Tibial artery (tissue), 4 donors: ENCODE measurements around the gene BAZ1B.

Experiments used
- DNase-seq, 2 donors: peaks; one replicate each; pipeline ENCODE4 v3.0.0-alpha.2; 2019
- H3K27ac ChIP-seq, 2 donors: fragments of 200-600 bp; sonication (generic) in 1 of 2; 1 replicate in 1 of 2; 2 replicates in 1 of 2; pipeline ENCODE4 v1.5.1; 2018 to 2019; ENCODE audit warnings: mild to moderate bottlenecking in 1 of 2
- H3K27me3 ChIP-seq, 2 donors: fragments of 200-600 bp; sonication (generic) in 1 of 2; one replicate each; pipeline versions ENCODE4 v1.5.1 to v1.6.0; 2016 to 2019
- H3K36me3 ChIP-seq, 3 donors: fragments of 200-600 bp; sonication (generic) in 2 of 3; one replicate each; pipeline ENCODE4 v1.5.1; 2016 to 2019; ENCODE audit warnings: mild to moderate bottlenecking in 2 of 3
- H3K4me1 ChIP-seq, 4 donors: fragments of 200-600 bp; sonication (generic) in 2 of 4; 1 replicate in 3 of 4; 2 replicates in 1 of 4; pipeline ENCODE4 v1.5.1; 2016 to 2019
- H3K4me3 ChIP-seq, 2 donors: fragments of 200-600 bp; sonication (generic) in 1 of 2; 1 replicate in 1 of 2; 2 replicates in 1 of 2; pipeline ENCODE4 v1.5.1; 2018 to 2019; ENCODE audit warnings: mild to moderate bottlenecking in 2 of 2
- H3K9me3 ChIP-seq, 3 donors: fragments of 200-600 bp; sonication (generic) in 1 of 3; one replicate each; pipeline ENCODE4 v1.5.1; 2016 to 2019
- intact Hi-C: fragments of 100-400 bp; cut with DNase I; formaldehyde crosslinking; loops from one replicate; pipeline ENCODE4 v1.15.0; 2023; ENCODE audit warnings: low total_unique reads
- TF ChIP-seq, protein P1 (sequence below), 2 experiments: fragments of 200-600 bp in 1 of 2; fragments of 450-650 bp in 1 of 2; IDR thresholded peaks; one replicate each; pipeline ENCODE4 v1.5.1; 2017 to 2019; ENCODE audit warnings: antibody characterized with exemption in 2 of 2, mild to moderate bottlenecking in 1 of 2, moderate library complexity in 1 of 2

Gene BAZ1B

DNA sequence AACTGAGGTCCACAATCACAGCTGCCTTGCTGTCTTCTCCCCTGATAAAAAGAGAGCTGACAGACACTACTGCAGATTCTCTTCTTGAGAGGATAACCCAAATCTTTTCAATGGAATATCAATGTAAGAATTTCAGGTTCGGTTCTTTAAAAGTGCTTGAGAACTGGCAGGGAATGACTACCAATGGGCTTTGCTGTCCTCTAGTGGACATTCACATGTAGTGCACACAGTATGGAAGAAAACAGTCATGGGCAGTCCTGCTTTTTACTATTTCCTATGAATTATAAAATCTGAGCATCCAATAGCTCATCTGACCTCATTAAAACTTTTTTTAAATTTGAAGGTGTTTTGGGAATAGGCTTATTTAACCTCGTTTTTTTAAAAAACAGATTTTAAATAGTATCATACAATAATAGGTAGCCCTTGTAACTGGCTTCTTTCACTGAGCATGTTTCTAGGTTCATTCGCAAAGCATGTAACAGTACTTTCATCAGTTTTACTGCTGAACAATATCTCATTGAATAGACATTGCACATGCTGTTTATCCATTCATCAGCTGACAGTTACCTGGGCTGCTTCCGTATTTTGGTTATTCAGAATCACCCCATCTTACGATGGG lies 70.2 kb downstream of the BAZ1B start:
- DNase-seq: no peak
- Histone ChIP-seq H3K4me3 (no peak overlapping the region), H3K36me3 (peaks cover 66 to 90% (median 69%) of the 10 kb centered on the region in 3 donors), H3K27ac (no peak overlapping the region), H3K9me3 (no peaks in the 10 kb centered on the region), H3K4me1 (no peaks in the 10 kb centered on the region), H3K27me3 (no peaks in the 10 kb centered on the region)
- TF ChIP-seq, protein P1, sequence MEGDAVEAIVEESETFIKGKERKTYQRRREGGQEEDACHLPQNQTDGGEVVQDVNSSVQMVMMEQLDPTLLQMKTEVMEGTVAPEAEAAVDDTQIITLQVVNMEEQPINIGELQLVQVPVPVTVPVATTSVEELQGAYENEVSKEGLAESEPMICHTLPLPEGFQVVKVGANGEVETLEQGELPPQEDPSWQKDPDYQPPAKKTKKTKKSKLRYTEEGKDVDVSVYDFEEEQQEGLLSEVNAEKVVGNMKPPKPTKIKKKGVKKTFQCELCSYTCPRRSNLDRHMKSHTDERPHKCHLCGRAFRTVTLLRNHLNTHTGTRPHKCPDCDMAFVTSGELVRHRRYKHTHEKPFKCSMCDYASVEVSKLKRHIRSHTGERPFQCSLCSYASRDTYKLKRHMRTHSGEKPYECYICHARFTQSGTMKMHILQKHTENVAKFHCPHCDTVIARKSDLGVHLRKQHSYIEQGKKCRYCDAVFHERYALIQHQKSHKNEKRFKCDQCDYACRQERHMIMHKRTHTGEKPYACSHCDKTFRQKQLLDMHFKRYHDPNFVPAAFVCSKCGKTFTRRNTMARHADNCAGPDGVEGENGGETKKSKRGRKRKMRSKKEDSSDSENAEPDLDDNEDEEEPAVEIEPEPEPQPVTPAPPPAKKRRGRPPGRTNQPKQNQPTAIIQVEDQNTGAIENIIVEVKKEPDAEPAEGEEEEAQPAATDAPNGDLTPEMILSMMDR (IDR thresholded peaks at IDR 0.05): peak; percentile 95 to 99
- intact Hi-C loops: no loop called here

DNA sequence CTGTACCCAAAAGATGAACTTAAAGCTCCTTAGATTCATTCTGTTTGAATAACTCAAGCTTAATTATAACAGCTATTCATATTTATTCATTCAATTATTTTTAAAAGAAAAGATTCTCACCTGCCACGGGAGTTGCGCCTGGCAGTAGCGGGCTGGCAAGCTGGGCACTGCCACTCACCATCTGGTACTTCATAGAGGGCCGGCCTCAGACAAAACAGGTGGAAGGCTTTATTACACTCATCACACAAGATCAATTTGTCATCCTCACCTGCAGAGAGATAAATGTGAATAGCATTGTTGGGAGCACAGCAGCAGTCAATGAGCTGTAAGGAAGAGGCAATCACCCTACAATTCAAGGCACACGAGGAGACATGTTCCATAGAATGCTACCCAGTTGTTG lies 72.7 kb downstream of the BAZ1B start:
- Histone ChIP-seq H3K36me3 (peaks cover 70 to 93% (median 74%) of the 10 kb centered on the region in 3 donors), H3K9me3 (no peaks in the 10 kb centered on the region), H3K4me1 (no peaks in the 10 kb centered on the region), H3K27me3 (no peaks in the 10 kb centered on the region), H3K27ac (no peak overlapping the region), H3K4me3 (no peak overlapping the region)
- TF ChIP-seq, protein P1 (IDR thresholded peaks at IDR 0.05): no peak
- no peak for DNase-seq
- intact Hi-C loops: no loop called here

DNA sequence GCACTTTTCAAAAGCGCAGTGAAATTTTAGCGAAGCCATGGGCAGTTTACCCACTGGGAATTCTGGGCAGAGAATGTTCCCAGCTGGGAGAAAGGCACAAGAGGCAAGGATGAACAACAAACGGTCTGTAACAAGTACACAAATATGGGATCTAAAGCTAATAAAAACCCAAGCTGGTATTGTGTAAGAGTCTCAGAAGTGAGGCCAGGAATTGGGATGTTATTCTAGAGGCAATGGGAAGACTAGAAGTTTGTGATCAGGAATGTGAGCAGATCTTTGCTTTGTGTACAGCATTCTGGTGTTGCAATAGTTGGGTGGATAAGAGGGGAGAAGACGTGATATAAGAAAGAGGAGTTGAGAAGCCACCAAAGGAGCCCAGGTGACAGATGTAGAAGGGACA lies 73.5 kb downstream of the BAZ1B start:
- DNase-seq: no peak
- Histone ChIP-seq H3K36me3 (peaks cover 76 to 93% (median 79%) of the 10 kb centered on the region in 3 donors), H3K4me3 (no peak overlapping the region), H3K4me1 (no peaks in the 10 kb centered on the region), H3K27me3 (no peaks in the 10 kb centered on the region), H3K27ac (no peak overlapping the region), H3K9me3 (no peaks in the 10 kb centered on the region)
- TF ChIP-seq, protein P1 (IDR thresholded peaks at IDR 0.05): no peak
- intact Hi-C loops: no loop called here

DNA sequence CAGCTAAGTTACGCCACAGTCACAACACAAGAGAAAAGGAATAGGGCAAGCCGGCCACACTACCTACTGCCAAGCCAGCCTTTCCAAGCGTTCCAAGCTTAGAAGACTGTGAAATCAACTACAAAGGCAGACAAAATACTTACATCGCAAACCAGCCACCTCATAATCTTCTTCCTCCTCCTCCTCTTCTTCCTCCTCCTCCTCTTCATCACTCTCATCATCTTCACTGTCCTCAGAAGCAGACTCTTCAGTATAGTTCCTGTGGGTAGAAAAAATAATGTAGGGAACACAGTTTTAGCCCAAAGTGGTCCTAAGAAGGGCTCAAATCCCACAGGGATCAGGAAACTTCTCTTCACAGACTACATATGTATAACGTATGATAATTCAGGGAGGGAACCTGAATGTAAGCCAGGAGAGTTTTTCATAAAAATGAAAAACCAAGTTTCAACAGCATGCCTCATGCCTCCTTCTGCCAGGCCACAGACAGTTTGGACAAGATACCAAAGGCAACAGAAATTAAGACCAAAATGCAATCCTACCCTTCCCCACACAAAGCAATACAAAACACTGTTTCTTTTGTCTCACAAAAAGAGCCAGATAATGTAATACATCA lies 74.9 kb downstream of the BAZ1B start:
- H3K4me1 ChIP-seq: no peaks in the 10 kb centered on the region
- no peak overlapping the region for H3K4me3 ChIP-seq
- DNase-seq: no peak
- H3K36me3 ChIP-seq: peaks cover 90 to 94% (median 90%) of the 10 kb centered on the region in 3 donors
- intact Hi-C loops: no loop called here
- TF ChIP-seq, protein P1 (IDR thresholded peaks at IDR 0.05): no peak
- H3K27ac ChIP-seq: no peak overlapping the region
- no peaks in the 10 kb centered on the region for H3K27me3 ChIP-seq
- no peaks in the 10 kb centered on the region for H3K9me3 ChIP-seq

DNA sequence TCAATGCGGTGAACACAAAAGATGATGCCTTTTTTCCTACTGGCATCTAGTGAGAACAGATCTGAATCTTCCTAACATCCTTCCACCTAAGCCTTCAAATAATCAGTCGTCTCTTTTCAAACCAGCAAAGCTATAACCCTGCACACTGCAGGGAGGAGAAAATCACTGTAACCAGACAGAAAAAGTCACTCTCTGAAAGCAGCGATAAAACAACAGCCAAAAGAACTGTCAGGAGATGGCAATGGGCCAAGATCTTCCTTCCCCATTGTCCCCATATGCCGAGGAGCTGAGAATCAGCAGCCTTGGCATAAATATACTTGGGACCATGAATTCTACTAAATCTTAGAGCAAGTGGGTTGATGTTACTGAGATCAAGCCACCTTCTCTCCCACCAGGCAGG lies 75.4 kb downstream of the BAZ1B start:
- Histone ChIP-seq H3K36me3 (peaks cover 93 to 96% (median 95%) of the 10 kb centered on the region in 3 donors), H3K4me3 (no peak overlapping the region), H3K9me3 (no peaks in the 10 kb centered on the region), H3K4me1 (no peaks in the 10 kb centered on the region), H3K27ac (no peak overlapping the region), H3K27me3 (no peaks in the 10 kb centered on the region)
- no peak for DNase-seq
- intact Hi-C loops: no loop called here
- TF ChIP-seq, protein P1 (IDR thresholded peaks at IDR 0.05): no peak
